GM19452 (cell line): Measurements from ENCODE around the gene PALMD.
A peak's percentile ranks its signal among the peaks of the same experiment; 100 is the strongest.

Experiments
- ATAC-seq: cut with Tn5 transposase; IDR thresholded peaks from one replicate; pipeline ENCODE4 v1.9.1; 2021; ENCODE audit not compliant: unreplicated experiment

Gene PALMD

DNA sequence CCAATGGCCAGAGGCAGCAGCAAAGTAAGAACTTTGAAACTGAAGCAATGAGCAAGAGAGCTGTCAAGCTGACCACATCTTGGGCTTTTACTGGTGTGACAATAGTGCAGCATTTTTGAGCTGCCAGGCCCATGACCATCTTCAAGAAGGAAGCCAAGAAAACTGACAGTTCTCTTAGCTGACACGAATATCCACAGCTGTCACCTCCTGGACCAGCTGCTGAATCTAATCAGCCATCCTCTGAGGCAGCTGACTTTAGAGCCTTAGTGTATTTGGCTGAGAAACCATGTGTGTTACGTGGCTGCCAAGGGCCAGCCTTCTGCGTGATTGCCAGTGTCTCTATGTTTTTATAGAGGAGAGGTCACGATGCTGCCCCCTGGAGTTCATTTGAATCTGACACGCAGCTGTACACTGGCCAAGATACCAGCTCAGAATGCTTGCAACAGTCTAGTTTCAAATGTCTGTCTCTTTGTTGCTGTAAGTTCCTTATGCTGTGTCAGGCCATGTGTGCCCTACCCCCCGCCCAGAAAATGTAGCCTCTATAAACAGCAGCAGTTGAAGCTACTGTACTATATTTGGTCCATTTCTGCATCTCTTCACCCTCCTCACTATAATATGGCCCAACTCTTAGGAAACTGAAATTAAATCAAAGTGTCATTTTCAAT is 39.7 kb downstream of the PALMD start:
- ATAC-seq, result peak; percentile 90

DNA sequence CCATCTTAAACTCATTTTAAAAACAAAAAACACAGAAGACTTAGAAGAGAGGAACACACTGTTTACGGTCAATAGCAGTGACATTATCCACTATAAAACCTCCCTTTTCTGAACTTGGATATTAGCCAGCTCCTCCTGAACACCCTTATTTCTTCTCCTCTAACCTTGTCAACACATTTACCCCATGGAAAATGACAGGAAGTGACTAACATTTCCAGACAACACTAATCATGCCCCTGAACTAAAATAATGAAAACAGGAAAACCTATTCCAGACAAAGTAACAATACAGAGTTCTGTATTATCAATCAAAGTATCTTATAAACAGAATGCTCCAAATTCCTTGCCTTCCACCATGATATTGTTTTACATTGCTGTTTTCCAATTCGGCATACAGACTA is 45.3 kb downstream of the PALMD start:
- no peak for ATAC-seq

GRCh38 chr1:99696616-99697015 is 50.7 kb downstream of the PALMD start:
- ATAC-seq, result no peak

- no peak for ATAC-seq
Observed at GRCh38 chr1:99697580-99697979, 51.7 kb downstream of the PALMD start.

- no peak for ATAC-seq
Observed at GRCh38 chr1:99700020-99700419, 54.1 kb downstream of the PALMD start.

DNA sequence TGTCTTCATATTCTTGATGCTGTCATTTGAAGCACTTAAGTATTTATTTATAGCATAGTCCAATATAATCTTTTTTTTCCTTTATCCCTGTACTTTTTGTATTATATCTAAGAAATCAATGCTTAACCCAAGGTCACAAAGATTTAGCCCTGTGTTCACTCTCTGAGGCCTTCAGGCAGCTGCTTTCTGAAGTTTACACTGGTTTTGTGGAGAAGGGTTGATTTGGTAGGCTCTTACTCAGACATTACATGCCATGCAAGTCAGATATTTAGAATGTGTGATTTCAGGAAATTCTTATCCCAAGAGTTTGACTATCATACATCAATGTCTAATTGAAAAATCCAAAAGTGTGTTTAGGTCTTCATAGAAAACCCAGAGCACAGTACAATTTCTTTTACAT is 56.3 kb downstream of the PALMD start:
- ATAC-seq, result no peak

- ATAC-seq, result no peak
Observed at GRCh38 chr1:99704356-99704816, 58.5 kb downstream of the PALMD start.

DNA sequence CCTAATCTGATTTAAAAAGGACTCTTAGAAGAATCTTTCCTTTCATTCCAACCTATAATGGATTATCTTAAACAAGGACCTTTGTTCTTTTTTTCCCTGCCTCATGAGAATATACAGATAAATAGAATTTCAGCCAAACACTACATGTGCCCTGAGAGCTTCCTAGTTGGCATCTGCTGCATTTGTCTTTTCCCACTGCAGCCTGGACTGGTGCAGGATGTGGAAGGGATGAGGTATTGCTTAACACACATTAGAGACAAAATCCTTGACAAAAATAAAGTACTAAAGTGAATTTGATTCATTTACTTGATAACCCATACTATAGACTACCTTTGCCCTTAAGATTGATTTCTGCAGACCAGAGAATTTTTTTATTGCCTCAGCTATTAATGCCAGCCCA is 59.5 kb downstream of the PALMD start:
- ATAC-seq, result no peak

GRCh38 chr1:99707535-99708142 is 61.7 kb downstream of the PALMD start:
- ATAC-seq, result peak; percentile 79

- no peak for ATAC-seq
Observed at GRCh38 chr1:99710994-99711393, 65.1 kb downstream of the PALMD start.

DNA sequence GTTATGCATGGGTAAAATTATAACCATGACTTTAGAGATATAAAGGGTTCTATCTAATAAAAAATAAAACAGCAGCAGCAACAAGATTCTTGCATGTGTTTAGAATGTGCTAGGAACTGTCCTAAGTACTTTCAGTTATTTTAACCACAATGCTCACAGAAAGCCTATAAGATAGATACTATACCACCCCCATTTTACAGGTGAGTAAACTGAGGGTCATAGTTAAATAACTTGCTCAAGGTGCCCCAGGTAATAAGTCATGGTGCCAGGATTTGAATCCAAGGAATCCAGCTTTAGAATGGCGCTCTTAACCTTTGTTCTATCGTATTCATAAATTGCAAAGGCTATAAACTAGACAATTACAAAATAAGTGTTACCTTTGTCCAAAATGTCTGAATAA is 67.1 kb downstream of the PALMD start:
- ATAC-seq, result no peak

DNA sequence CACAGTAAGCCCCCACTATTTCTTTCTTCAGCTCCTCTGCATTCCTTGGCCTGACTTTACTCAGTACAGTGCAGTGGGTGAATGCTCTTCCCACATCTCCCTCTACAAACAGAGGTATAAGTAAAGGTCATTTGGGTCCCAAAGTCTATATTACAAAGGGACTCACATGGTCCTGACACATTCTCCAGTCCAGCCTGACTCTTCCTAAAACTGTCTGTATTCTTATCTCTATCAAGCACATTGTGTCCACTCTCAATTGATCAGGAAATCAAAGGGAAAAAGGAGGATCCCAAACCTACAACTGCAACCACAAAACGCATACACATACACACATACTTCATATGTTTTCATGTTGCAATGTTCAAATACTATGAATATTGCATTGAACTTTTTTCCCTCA is 71.1 kb downstream of the PALMD start:
- no peak for ATAC-seq

DNA sequence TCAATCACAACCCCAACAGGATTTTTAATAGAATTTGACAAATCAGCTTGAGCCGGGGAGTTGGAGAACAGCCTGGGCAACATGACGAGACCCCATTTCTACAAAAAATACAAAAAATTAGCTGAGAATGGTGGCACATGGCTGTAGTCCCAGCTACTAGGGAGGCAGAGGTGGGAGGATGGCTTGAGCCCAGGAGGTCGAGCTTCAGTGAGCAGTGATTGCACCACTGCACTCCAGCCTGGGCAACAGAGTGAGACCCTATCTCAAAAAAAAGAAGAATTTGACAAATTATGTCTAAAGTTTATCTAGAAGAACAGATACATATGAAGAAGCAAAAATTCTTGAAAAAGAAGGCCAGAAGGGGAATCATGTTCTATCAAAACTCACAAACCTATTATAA is 77.3 kb downstream of the PALMD start:
- no peak for ATAC-seq

GRCh38 chr1:99725996-99726395 is 80.1 kb downstream of the PALMD start:
- ATAC-seq, result no peak

DNA sequence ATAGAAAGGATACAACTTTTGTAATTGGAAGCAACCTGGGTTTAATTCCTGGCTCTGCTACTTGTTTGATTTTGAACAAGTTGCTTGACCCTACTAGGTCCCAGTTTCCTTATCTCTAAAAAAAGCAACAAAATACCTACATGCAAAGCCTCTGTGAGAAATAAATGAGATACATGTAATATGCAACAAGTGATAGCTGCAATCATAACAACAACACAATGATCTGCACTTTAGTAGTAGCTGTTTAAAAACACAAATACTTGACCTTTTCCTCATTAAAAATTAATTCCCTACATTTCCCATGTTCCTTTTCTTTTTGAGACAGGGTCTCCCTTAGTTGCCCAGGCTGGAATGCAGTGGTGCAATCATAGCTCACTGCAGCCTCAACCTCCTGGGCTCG is 80.5 kb downstream of the PALMD start:
- ATAC-seq, result no peak

DNA sequence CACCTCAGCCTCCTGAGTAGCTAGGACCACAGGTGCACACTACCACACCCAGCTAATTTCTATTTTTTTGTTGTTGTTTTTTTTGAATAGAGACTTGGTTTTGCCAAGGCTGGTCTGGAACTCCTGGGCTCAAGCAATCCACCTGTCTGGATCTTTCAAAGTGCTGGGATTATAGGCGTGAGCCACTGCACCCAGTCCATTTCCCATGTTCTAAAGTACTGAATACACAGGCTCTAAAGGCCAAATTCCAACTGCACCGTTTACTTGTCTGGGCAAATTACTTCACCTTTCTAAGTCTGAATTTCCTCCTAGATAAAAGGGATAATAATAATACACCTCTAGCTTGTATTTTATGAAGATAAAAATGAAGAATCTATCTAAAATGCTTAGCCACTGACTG is 80.9 kb downstream of the PALMD start:
- no peak for ATAC-seq

DNA sequence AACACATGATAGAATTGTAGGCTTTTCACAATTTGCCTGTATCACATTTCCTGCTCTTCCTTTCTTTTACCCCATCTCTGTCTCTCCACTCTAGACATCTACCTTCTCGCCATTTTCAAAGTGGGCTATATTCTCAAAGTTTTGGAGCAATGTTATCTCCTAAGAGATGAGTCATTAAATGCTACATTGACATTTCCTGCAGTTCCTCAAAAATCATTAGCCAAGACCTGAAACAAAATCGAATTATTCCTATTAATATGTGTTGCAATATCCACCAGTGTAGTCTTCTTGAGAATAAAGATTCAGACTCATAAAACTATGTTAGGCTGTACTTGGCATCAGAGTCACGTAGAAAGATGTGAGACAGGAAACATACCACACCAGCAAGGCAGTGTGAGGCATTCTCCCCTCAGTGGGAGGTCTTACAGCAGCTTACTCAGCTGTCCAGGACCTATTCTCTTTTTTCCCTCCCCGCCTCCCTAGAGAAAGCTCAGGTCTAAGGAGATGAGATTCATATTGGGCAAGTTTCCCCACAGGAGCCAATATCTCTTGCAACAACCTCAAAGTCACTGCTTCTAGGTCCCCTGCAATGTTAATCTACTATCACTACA is 81.8 kb downstream of the PALMD start:
- no peak for ATAC-seq

GRCh38 chr1:99728494-99729235 is 82.8 kb downstream of the PALMD start:
- ATAC-seq, result peak; percentile 55

DNA sequence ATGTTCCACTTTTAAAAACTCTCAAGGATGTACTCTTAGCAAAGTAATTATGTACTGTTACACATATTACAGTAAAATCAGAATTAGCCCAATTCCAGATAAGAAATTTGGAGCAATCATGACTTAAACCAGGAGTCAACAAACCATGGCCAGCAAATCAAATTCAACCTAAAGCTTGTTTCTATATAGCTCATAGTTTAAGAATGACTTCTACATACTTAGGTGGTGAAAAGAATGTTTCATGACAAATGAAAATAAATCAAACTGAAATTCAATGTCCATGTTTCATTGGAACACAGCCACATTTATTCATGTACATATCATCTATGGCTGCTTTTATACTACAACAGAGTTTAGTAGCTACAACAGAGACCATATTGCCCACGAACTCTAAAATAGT is 85.5 kb downstream of the PALMD start:
- no peak for ATAC-seq

GRCh38 chr1:99735852-99736251 is 89.9 kb downstream of the PALMD start:
- no peak for ATAC-seq

- no peak for ATAC-seq
Observed at GRCh38 chr1:99737016-99737415, 91.1 kb downstream of the PALMD start.
